Astrocyte (in vitro differentiated cells and primary cell): ENCODE data around the gene USHBP1.

Experiments used
- EZH2 ChIP-seq: IDR thresholded peaks from 2 replicates; pipeline ENCODE4 v1.6.1; 2012; ENCODE audit warnings: mild to moderate bottlenecking, low read length, inconsistent platforms; ENCODE audit not compliant: insufficient read depth
- TF ChIP-seq, protein P1 (sequence below): IDR thresholded peaks from 2 replicates; pipeline ENCODE4 v1.5.1; 2011; ENCODE audit warnings: low read depth, mild to moderate bottlenecking, inconsistent platforms, low read length, moderate library complexity; ENCODE audit not compliant: insufficient read depth

DNA sequence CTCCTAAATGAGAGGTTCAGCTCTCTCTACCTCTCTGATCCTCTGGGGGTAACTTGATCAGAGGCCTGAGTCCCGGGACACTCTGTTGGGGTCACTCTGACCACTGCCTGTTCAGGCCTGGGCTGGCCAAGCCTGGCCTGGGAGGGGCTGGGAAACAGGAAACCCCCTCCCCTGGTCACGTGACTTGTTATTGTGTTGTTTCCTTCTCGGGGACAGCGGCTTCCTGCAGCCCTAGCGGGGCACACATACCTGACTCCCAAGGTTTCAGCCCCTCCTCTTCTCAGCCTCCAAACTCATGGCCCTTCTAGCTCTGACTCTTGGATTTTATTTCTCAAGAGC lies at the start of gene USHBP1:
- TF ChIP-seq, protein P1, sequence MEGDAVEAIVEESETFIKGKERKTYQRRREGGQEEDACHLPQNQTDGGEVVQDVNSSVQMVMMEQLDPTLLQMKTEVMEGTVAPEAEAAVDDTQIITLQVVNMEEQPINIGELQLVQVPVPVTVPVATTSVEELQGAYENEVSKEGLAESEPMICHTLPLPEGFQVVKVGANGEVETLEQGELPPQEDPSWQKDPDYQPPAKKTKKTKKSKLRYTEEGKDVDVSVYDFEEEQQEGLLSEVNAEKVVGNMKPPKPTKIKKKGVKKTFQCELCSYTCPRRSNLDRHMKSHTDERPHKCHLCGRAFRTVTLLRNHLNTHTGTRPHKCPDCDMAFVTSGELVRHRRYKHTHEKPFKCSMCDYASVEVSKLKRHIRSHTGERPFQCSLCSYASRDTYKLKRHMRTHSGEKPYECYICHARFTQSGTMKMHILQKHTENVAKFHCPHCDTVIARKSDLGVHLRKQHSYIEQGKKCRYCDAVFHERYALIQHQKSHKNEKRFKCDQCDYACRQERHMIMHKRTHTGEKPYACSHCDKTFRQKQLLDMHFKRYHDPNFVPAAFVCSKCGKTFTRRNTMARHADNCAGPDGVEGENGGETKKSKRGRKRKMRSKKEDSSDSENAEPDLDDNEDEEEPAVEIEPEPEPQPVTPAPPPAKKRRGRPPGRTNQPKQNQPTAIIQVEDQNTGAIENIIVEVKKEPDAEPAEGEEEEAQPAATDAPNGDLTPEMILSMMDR = no peak
- no peak for TF ChIP-seq EZH2
